Breast epithelium (tissue), 4 donors: ENCODE results near the gene FAM124A. TPM values are rescaled to one million over a fixed set of nuclear protein-coding genes. Genes with fewer than 3 reads are reported as not detected.

Experiments
- DNase-seq, 2 donors: peaks; one replicate each; pipeline ENCODE4 v3.0.0-alpha.2; 2019; ENCODE audit warnings: low spot score in 2 of 2
- H3K27ac ChIP-seq, 2 donors: fragments of 200-600 bp; sonication (generic) in 1 of 2; one replicate each; pipeline ENCODE4 v1.5.1; 2016 to 2019; ENCODE audit warnings: mild to moderate bottlenecking in 1 of 2
- H3K27me3 ChIP-seq, 2 donors: fragments of 200-600 bp; sonication (generic) in 1 of 2; one replicate each; pipeline versions ENCODE4 v1.5.1 to v1.6.0; 2017 to 2019; ENCODE audit warnings: control low read depth in 1 of 2, mild to moderate bottlenecking in 1 of 2
- H3K36me3 ChIP-seq: fragments of 200-600 bp; one replicate; pipeline ENCODE4 v1.5.1; 2019
- H3K4me1 ChIP-seq, 2 donors: fragments of 200-600 bp; sonication (generic); one replicate each; pipeline ENCODE4 v1.5.1; 2016 to 2019; ENCODE audit warnings: control low read depth in 1 of 2
- H3K4me3 ChIP-seq, 3 donors: fragments of 200-600 bp; sonication (generic); 1 replicate in 2 of 3; 2 replicates in 1 of 3; pipeline ENCODE4 v1.5.1; 2016 to 2019; ENCODE audit warnings: mild to moderate bottlenecking in 3 of 3, moderate library complexity in 2 of 3
- H3K9me3 ChIP-seq, 2 donors: fragments of 200-600 bp; sonication (generic) in 1 of 2; one replicate each; pipeline ENCODE4 v1.5.1; 2016 to 2019; ENCODE audit warnings: control low read depth in 1 of 2
- POLR2A ChIP-seq: fragments of 450-650 bp; IDR thresholded peaks from one replicate; pipeline ENCODE4 v1.6.1; 2016; ENCODE audit warnings: antibody characterized with exemption, mild to moderate bottlenecking, moderate library complexity
- POLR2AphosphoS5 ChIP-seq, 3 donors: sonication (generic); formaldehyde crosslinking; IDR thresholded peaks; one replicate each; pipeline ENCODE4 v1.6.1; 2017; ENCODE audit warnings: antibody characterized with exemption in 3 of 3
- intact Hi-C: fragments of 100-400 bp; cut with DNase I; formaldehyde crosslinking; loops from one replicate; pipeline ENCODE4 v1.15.1; 2023; ENCODE audit warnings: low total_unique reads
- total RNA-seq, 3 donors: library from RNA; depleted of rRNA; stranded (reverse); fragments of >200 nt; gene quantifications; one replicate each; pipeline ENCODE4 v1.1.0, GENCODE V29; 2016
- TF ChIP-seq, protein P1 (sequence below), 3 donors: fragments of 450-650 bp; IDR thresholded peaks; one replicate each; pipeline ENCODE4 v1.5.1; 2016 to 2017; ENCODE audit warnings: antibody characterized with exemption in 3 of 3, mild to moderate bottlenecking in 3 of 3, moderate library complexity in 3 of 3

The FAM124A gene
- total RNA-seq, 3 donors from 2014 or later, result 2.2 to 7.9 (median 6.1) TPM

GRCh38 chr13:51325837-51326236, 103.6 kb downstream of the FAM124A start:
- intact Hi-C loops, result no loop called here
- no peak overlapping the region for H3K4me3 ChIP-seq
- TF ChIP-seq POLR2A (no peak), POLR2AphosphoS5 (IDR thresholded peaks at IDR 0.05) (no peak)
- TF ChIP-seq, protein P1, sequence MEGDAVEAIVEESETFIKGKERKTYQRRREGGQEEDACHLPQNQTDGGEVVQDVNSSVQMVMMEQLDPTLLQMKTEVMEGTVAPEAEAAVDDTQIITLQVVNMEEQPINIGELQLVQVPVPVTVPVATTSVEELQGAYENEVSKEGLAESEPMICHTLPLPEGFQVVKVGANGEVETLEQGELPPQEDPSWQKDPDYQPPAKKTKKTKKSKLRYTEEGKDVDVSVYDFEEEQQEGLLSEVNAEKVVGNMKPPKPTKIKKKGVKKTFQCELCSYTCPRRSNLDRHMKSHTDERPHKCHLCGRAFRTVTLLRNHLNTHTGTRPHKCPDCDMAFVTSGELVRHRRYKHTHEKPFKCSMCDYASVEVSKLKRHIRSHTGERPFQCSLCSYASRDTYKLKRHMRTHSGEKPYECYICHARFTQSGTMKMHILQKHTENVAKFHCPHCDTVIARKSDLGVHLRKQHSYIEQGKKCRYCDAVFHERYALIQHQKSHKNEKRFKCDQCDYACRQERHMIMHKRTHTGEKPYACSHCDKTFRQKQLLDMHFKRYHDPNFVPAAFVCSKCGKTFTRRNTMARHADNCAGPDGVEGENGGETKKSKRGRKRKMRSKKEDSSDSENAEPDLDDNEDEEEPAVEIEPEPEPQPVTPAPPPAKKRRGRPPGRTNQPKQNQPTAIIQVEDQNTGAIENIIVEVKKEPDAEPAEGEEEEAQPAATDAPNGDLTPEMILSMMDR (IDR thresholded peaks at IDR 0.05), result no peak

GRCh38 chr13:51326777-51327176, 104.6 kb downstream of the FAM124A start:
- Histone ChIP-seq H3K4me1 (no peaks in the 10 kb centered on the region), H3K9me3 (no peaks in the 10 kb centered on the region), H3K36me3 (no peaks in the 10 kb centered on the region), H3K27me3 (no peaks in the 10 kb centered on the region), H3K4me3 (no peak overlapping the region), H3K27ac (no peak overlapping the region)
- DNase-seq, result no peak
- intact Hi-C loops, result no loop called here
- TF ChIP-seq POLR2AphosphoS5 (IDR thresholded peaks at IDR 0.05) (no peak), POLR2A (no peak)
- TF ChIP-seq, protein P1 (IDR thresholded peaks at IDR 0.05), result no peak

More at GRCh38 chr13:51325837-51326236, 103.6 kb downstream of the FAM124A start:
- H3K27me3 ChIP-seq, result no peaks in the 10 kb centered on the region
- DNase-seq, result no peak
- no peak overlapping the region for H3K27ac ChIP-seq
- H3K36me3 ChIP-seq, result no peaks in the 10 kb centered on the region
- no peaks in the 10 kb centered on the region for H3K9me3 ChIP-seq
- H3K4me1 ChIP-seq, result no peaks in the 10 kb centered on the region

DNA sequence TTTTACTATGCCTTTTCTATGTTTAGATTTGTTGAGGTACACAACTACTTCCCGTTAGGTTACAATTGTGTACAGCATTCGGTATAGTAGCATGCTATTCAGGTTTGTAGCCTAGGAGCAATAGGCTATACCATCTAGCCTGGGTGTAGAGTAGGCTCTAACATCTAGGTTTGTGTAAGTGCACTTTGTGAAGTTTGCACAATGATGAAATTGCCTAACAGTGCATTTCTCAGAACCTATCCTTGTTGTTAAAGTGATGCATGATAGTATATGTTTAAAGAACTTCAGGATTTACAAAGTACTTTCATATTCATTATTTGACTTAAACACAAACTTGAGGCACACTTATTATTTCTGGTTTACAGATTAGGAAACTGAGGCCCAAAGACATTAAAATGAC, 105.8 kb downstream of the FAM124A start:
- no peak for DNase-seq
- intact Hi-C loops, result no loop called here
- Histone ChIP-seq H3K27me3 (no peaks in the 10 kb centered on the region), H3K36me3 (no peaks in the 10 kb centered on the region), H3K27ac (no peak overlapping the region), H3K9me3 (no peaks in the 10 kb centered on the region), H3K4me3 (no peak overlapping the region), H3K4me1 (no peaks in the 10 kb centered on the region)
- TF ChIP-seq, protein P1 (IDR thresholded peaks at IDR 0.05), result no peak
- TF ChIP-seq POLR2A, result no peak
- TF ChIP-seq POLR2AphosphoS5 (IDR thresholded peaks at IDR 0.05), result no peak

DNA sequence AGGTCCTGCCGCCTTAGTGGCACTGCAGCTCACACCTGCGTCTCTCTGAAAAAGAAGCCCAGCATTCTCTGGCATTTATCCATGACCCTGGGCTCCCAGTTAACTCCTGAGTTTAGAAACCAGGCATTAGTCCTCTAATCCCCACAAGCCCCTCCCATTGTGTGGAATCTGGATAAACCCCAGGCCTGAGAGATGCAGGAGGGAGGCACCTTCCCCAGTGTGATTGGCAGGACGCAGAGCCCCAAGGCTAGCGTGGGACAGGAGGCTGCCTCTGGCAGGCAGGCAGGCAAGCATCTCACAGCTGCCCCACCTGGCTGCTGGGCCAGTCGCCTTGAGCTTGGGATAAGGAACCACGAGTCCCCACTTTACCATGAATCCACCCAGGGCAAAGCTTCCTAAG, 106.3 kb downstream of the FAM124A start:
- intact Hi-C loops, result no loop called here
- Histone ChIP-seq H3K36me3 (no peaks in the 10 kb centered on the region), H3K4me1 (no peaks in the 10 kb centered on the region), H3K9me3 (no peaks in the 10 kb centered on the region), H3K27ac (no peak overlapping the region), H3K27me3 (no peaks in the 10 kb centered on the region), H3K4me3 (no peak overlapping the region)
- no peak for DNase-seq
- TF ChIP-seq POLR2A (no peak), POLR2AphosphoS5 (IDR thresholded peaks at IDR 0.05) (no peak)
- TF ChIP-seq, protein P1 (IDR thresholded peaks at IDR 0.05), result no peak

DNA sequence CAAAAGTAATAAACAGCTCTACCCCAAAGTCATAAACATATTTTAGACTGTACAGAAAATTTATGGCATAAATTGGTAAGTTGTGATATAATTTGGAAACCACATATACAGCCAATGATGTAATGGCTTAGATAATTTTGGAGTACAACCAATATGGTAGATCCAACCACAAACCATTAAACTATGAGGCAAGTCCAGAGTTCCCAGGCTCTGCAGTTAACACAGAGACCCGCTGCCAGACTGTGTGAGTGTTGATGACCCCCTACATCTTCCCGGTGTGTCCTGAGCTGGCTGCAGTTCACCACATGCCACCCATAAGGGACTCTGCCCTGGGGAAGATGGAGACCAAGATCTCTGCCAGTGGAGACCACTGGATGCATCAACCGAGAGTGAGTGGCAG, 107.4 kb downstream of the FAM124A start:
- Histone ChIP-seq H3K4me1 (no peaks in the 10 kb centered on the region), H3K27me3 (no peaks in the 10 kb centered on the region), H3K27ac (no peak overlapping the region), H3K9me3 (no peaks in the 10 kb centered on the region), H3K36me3 (no peaks in the 10 kb centered on the region), H3K4me3 (no peak overlapping the region)
- DNase-seq, result no peak
- TF ChIP-seq POLR2A, result no peak
- intact Hi-C loops, result no loop called here

DNA sequence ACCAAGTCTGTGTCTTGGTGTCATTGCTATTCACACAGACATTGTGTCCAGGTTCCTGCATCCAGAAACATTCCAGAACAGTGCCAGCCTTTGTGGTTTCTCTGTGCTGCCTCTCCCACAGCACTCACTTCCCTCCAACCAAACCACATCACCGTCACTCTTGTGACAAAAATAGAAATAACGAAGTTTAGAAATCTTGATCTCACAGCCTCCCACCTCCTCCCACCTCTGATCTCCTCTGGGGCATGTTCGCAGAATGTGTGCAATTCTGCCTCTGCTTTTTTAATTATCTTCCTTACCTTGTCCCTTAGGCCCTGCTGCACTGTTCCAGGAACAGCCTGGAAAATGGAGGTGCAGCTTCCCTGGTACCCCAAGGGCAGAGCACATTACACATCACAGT, 108.6 kb downstream of the FAM124A start:
- TF ChIP-seq POLR2A (no peak), POLR2AphosphoS5 (IDR thresholded peaks at IDR 0.05) (no peak)
- TF ChIP-seq, protein P1 (IDR thresholded peaks at IDR 0.05), result no peak
- DNase-seq, result peak in 1 of 2 donors; percentile 54
- Histone ChIP-seq H3K9me3 (no peaks in the 10 kb centered on the region), H3K27ac (peak overlapping the region; percentile 32 to 33), H3K4me1 (no peaks in the 10 kb centered on the region), H3K27me3 (no peaks in the 10 kb centered on the region), H3K36me3 (no peaks in the 10 kb centered on the region), H3K4me3 (no peak overlapping the region)
- intact Hi-C loops, result no loop called here
